CD4-positive, alpha-beta T cell (primary cell): ENCODE results near the gene ERAL1. TPM values are rescaled to one million over a fixed set of nuclear protein-coding genes. Genes with fewer than 3 reads are reported as not detected.

Experiments used
- ATAC-seq: fragments of 200-7000 bp; cut with Tn5 transposase; one replicate; pipeline ENCODE4 v1.10.0; 2022; ENCODE audit warnings: mild to moderate bottlenecking; ENCODE audit not compliant: poor library complexity
- CTCF ChIA-PET: fragments of 350-600 bp; sonication (Branson Sonifier 250); formaldehyde crosslinking; loops from one replicate; lab custom pipeline; 2021; ENCODE audit warnings: antibody characterized with exemption, inconsistent platforms; lab: Charles Lee
- POLR2A ChIA-PET: fragments of 350-600 bp; sonication (Branson Sonifier 250); formaldehyde crosslinking; loops from one replicate; lab custom pipeline; 2021; ENCODE audit warnings: antibody characterized with exemption, inconsistent platforms; lab: Charles Lee
- DNase-seq, 14 experiments: peaks; one replicate each; pipeline ENCODE4 v3.0.0-alpha.2; 2013 to 2020; ENCODE audit warnings: mixed read lengths in 2 of 14
- H3K27ac ChIP-seq, 2 donors: one replicate each; pipeline versions ENCODE4 v1.5.1 to v1.7.0; 2013; ENCODE audit warnings: low read length in 2 of 2, low read depth in 1 of 2, mild to moderate bottlenecking in 1 of 2
- H3K27me3 ChIP-seq, 2 experiments: 1 replicate in 1 of 2; 2 replicates in 1 of 2; pipeline versions ENCODE4 v1.6.1 to v1.7.0; 2013; ENCODE audit warnings: low read length in 2 of 2, control low read depth in 1 of 2, mild to moderate bottlenecking in 1 of 2, moderate library complexity in 1 of 2; ENCODE audit not compliant: insufficient read depth in 2 of 2, control insufficient read depth in 1 of 2
- H3K36me3 ChIP-seq: one replicate; pipeline ENCODE4 v1.6.1; 2013; ENCODE audit warnings: low read length, control low read depth; ENCODE audit not compliant: insufficient read depth
- H3K4me1 ChIP-seq: one replicate; pipeline ENCODE4 v1.6.1; 2013; ENCODE audit warnings: low read length, control low read depth; ENCODE audit not compliant: insufficient read depth
- H3K4me3 ChIP-seq: one replicate; pipeline ENCODE4 v1.5.1; 2013; ENCODE audit warnings: mild to moderate bottlenecking, low read length, moderate library complexity
- H3K9me3 ChIP-seq, 2 experiments: 1 replicate in 1 of 2; 2 replicates in 1 of 2; pipeline versions ENCODE4 v1.6.1 to v1.7.0; 2013; ENCODE audit warnings: low read length in 2 of 2, mild to moderate bottlenecking in 2 of 2, control low read depth in 1 of 2, moderate library complexity in 1 of 2; ENCODE audit not compliant: control insufficient read depth in 1 of 2, insufficient read depth in 1 of 2
- H3K27ac Mint-ChIP-seq: one replicate; pipeline ENCODE4 v1.8.0; 2020; ENCODE audit warnings: mixed read lengths
- H3K27me3 Mint-ChIP-seq: one replicate; pipeline ENCODE4 v1.8.0; 2021; ENCODE audit warnings: mixed read lengths
- H3K36me3 Mint-ChIP-seq: one replicate; pipeline ENCODE4 v1.8.0; 2021; ENCODE audit warnings: low read depth, mixed read lengths
- H3K4me1 Mint-ChIP-seq: one replicate; pipeline ENCODE4 v1.8.0; 2021; ENCODE audit warnings: low read depth, mixed read lengths
- H3K4me3 Mint-ChIP-seq: one replicate; pipeline ENCODE4 v1.8.0; 2020; ENCODE audit warnings: mild to moderate bottlenecking, mixed read lengths
- H3K9me3 Mint-ChIP-seq: one replicate; pipeline ENCODE4 v1.8.0; 2020; ENCODE audit warnings: mixed read lengths
- intact Hi-C, 2 experiments: fragments of 100-400 bp; cut with DNase I in 1 of 2; cut with micrococcal nuclease in 1 of 2; formaldehyde crosslinking; loops; one replicate each; pipeline versions ENCODE4 v1.15.1 to v1.9.0; 2023 to 2025; cut with DNase I, micrococcal nuclease
- total RNA-seq, 174 experiments: library from RNA in 2 of 174; stranded (reverse) in 2 of 174; gene quantifications; one replicate each; pipeline ENCODE4 v1.2.3 and lab custom pipeline; 2021 to 2026
- TF ChIP-seq, protein P1 (sequence below): fragments of 200-600 bp; IDR thresholded peaks from one replicate; pipeline ENCODE4 v1.8.0; 2022; ENCODE audit warnings: antibody characterized with exemption, mild to moderate bottlenecking

Gene ERAL1
- total RNA-seq, 2 experiments from 2014 or later = 15.6 to 16.8 TPM

DNA sequence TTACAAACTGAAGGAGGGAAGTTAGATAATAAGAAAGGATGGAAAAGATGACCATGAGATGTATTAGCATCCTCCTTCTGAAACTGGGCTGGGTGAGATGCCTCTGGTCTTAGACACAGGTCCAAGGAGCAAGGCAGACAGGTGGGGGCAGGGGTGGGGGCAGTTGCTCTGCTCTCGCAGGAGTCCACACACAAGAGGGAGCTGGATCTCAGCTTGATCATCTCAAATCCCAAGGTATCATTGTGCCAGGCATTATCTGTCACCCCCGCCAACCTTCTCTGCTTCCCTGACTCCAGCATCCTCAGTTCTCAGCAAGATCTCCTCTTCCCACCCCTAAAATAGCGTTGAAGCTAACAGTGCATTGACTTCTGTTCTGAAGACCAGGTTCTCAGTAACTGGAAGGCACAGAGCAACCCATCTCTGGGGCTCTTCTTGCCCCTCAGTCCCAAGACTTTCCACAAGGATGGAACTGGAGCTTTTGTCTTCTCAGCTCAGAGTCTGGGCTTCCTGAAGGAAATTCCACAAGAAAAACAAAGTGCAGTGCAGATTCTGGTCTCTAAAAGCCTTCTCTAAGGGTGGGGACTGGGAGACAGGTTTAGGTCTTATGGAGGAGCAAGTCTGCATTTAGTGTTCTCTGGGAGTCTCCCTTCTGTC lies 41.1 kb downstream of the ERAL1 start:
- ChIA-PET POLR2A (interaction anchor here (0.7 to 4.1 kb wide), 6 partner anchors 14 to 176 kb away, joined by 3 to 37 read pairs (median 10); partner anchors contain the start of genes PHF12, RPL23A and TRAF4), CTCF (interaction anchor here (0.5 to 3.3 kb wide), 6 partner anchors 12 to 169 kb away, joined by 3 to 11 read pairs (median 4); partner anchors contain the start of gene TLCD1)
- Mint-ChIP-seq H3K36me3 (peaks cover 47% of the 10 kb centered on the region), H3K27ac (peak overlapping the region; percentile 95), H3K9me3 (no peaks in the 10 kb centered on the region), H3K27me3 (no peaks in the 10 kb centered on the region), H3K4me3 (peak overlapping the region; percentile 93), H3K4me1 (peaks cover 70% of the 10 kb centered on the region)
- Histone ChIP-seq H3K9me3 (no peaks in the 10 kb centered on the region), H3K4me3 (peak overlapping the region; percentile 83), H3K4me1 (peaks cover 75% of the 10 kb centered on the region), H3K27ac (peak overlapping the region; percentile 80 to 87), H3K36me3 (peaks cover 18% of the 10 kb centered on the region), H3K27me3 (no peaks in the 10 kb centered on the region)
- intact Hi-C loops = loop anchor here (2.0 kb wide), 3 partner anchors 39 to 167 kb away; partner anchors contain the start of gene NEK8 (in 1 of the 2)
- TF ChIP-seq, protein P1, sequence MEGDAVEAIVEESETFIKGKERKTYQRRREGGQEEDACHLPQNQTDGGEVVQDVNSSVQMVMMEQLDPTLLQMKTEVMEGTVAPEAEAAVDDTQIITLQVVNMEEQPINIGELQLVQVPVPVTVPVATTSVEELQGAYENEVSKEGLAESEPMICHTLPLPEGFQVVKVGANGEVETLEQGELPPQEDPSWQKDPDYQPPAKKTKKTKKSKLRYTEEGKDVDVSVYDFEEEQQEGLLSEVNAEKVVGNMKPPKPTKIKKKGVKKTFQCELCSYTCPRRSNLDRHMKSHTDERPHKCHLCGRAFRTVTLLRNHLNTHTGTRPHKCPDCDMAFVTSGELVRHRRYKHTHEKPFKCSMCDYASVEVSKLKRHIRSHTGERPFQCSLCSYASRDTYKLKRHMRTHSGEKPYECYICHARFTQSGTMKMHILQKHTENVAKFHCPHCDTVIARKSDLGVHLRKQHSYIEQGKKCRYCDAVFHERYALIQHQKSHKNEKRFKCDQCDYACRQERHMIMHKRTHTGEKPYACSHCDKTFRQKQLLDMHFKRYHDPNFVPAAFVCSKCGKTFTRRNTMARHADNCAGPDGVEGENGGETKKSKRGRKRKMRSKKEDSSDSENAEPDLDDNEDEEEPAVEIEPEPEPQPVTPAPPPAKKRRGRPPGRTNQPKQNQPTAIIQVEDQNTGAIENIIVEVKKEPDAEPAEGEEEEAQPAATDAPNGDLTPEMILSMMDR = no peak
- DNase-seq (no peak), ATAC-seq (no peak)

DNA sequence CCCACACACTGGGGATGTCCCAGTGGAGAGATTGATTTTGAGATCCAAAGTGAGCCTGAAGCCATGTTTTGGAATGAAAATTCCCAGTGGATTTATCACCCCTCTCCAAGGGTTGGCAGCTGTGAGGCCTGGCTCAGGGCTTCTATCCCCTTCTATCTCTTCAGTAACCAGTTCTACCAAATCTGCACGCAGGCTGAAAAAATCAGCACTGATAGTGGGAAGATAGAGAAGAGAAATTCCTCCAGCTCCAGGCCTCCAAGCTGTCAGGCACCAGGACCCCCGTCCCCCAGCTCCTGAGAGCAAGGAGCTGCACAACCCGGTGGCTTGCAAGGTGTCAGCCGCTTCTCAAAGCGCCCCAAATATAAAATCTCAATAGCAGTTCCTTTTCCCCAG lies 41.7 kb downstream of the ERAL1 start:
- ChIA-PET POLR2A (interaction anchor here (0.7 to 4.1 kb wide), 8 partner anchors 25 to 176 kb away, joined by 3 to 37 read pairs (median 11); partner anchors contain the start of genes FAM222B, PHF12, RPL23A and TRAF4), CTCF (interaction anchor here (0.5 to 3.3 kb wide), 5 partner anchors 11 to 170 kb away, joined by 3 to 11 read pairs (median 4); no protein-coding TSS in a partner anchor)
- Mint-ChIP-seq H3K9me3 (no peaks in the 10 kb centered on the region), H3K36me3 (peaks cover 42% of the 10 kb centered on the region), H3K27me3 (no peaks in the 10 kb centered on the region), H3K4me3 (peak overlapping the region; percentile 93), H3K4me1 (peaks cover 66% of the 10 kb centered on the region), H3K27ac (peak overlapping the region; percentile 95)
- Histone ChIP-seq H3K4me3 (peak overlapping the region; percentile 83), H3K36me3 (peaks cover 15% of the 10 kb centered on the region), H3K27ac (peak overlapping the region; percentile 80 to 87), H3K4me1 (peaks cover 75% of the 10 kb centered on the region), H3K27me3 (no peaks in the 10 kb centered on the region), H3K9me3 (no peaks in the 10 kb centered on the region)
- TF ChIP-seq, protein P1 = no peak
- intact Hi-C loops = loop anchor here (2.0 kb wide), 3 partner anchors 40 to 168 kb away; partner anchors contain the start of gene NEK8 (in 1 of the 2)
- ATAC-seq (no peak), DNase-seq (no peak)

DNA sequence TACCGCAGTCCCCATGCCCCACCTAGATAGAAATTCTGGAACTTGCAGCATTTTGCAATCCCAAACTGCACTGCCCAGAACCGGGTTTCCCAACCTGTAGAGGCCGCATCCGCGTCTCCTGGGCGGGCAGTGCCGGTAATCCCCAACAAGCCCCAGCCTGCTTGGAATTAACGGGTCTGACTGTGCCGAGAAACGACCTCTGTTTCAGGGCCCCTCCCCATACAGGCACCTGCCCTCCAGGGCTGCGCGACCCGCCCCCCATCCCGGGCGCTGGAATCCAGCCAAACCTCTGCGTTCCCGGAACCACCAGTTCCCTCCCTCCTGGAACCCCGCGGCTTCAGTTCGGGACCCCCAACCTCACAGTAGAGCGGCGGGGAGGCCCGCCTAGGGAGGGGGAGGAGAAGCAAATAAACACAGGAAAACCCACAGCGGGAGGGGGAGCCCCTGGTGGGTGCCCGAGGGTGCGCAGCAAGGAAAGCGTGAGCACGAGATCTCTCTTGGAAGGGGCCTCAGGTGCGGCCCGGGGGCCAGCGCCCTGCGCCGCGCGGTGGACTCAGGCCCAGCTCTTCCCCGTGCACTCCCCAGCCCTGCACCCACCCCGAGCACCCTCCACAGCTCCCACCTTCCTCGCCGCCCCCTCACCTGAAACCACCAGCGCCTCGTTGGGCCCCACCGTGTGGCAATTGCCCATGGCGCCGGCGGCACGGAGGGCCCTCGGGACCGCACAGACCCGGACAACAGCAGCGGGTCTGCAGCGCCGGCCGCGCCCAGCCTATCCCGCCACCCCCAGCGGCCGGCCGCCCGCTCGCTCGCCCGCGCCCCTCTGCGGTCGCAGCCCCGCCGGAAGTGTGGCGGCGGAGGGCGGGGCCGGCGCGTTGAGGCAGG lies 42.3 kb downstream of the ERAL1 start, which contains the start of gene FLOT2:
FLOT2 (minus strand) TSS at position 850 of the 885 bp plus-strand sequence; CDS start at position 691, 159 bp downstream.
- H3K9me3 ChIP-seq = no peaks in the 10 kb centered on the region
- peaks cover 14% of the 10 kb centered on the region for H3K36me3 ChIP-seq
- Mint-ChIP-seq H3K4me3 (peak within 1 kb of the TSS; percentile 93), H3K27me3 (no peaks in the 10 kb centered on the region), H3K27ac (peak within 1 kb of the TSS; percentile 95), H3K9me3 (no peaks in the 10 kb centered on the region), H3K4me1 (peaks cover 66% of the 10 kb centered on the region), H3K36me3 (peaks cover 44% of the 10 kb centered on the region)
- H3K4me1 ChIP-seq = peaks cover 75% of the 10 kb centered on the region
- intact Hi-C loops = loop anchor here (2.0 kb wide), 3 partner anchors 40 to 168 kb away; partner anchors contain the start of gene NEK8 (in 1 of the 2)
- ChIA-PET POLR2A (interaction anchor here (0.7 to 4.1 kb wide), 18 partner anchors 14 to 397 kb away, joined by 3 to 37 read pairs (median 8); partner anchors contain the start of genes ERAL1, FAM222B, NEK8 and NUFIP2), CTCF (interaction anchor here (0.7 to 3.3 kb wide), 8 partner anchors 10 to 170 kb away, joined by 3 to 11 read pairs (median 4); partner anchors contain the start of genes NEK8 and PHF12)
- TF ChIP-seq, protein P1 = peak; percentile 60
- H3K27me3 ChIP-seq = no peaks in the 10 kb centered on the region
- H3K4me3 ChIP-seq = peak within 1 kb of the TSS; percentile 83
- peak within 1 kb of the TSS; percentile 86 to 87 for H3K27ac ChIP-seq
- ATAC-seq (peak; percentile 79), DNase-seq (peak; percentile 50 to 83 (median 68))
